ENCODE data around the gene PRKAB1. TPM values are rescaled to one million over a fixed set of nuclear protein-coding genes. Genes with fewer than 3 reads are reported as not detected.

PRKAB1 gene
- total RNA-seq, 1 donor from 2014 or later, result 28.5 TPM

GRCh38 chr12:119661882-119662281, 6.1 kb upstream of the PRKAB1 start:
- Mint-ChIP-seq H3K9me3 (ENCODE audit: unreplicated experiment) (no peaks in the 10 kb centered on the region), H3K4me1 (ENCODE audit: unreplicated experiment) (peaks cover 18% of the 10 kb centered on the region), H3K4me3 (ENCODE audit: unreplicated experiment) (no peak overlapping the region), H3K27me3 (ENCODE audit: unreplicated experiment) (no peaks in the 10 kb centered on the region), H3K27ac (ENCODE audit: unreplicated experiment) (no peak overlapping the region), H3K36me3 (ENCODE audit: low read depth, unreplicated experiment) (no peaks in the 10 kb centered on the region)
- no peak for TF ChIP-seq CTCF (IDR thresholded peaks at IDR 0.05; ENCODE audit: unreplicated experiment)
- DNase-seq (ENCODE audit: low spot score), result no peak

- Mint-ChIP-seq H3K27ac (ENCODE audit: unreplicated experiment) (no peak overlapping the region), H3K9me3 (ENCODE audit: unreplicated experiment) (no peaks in the 10 kb centered on the region)
- no peak for TF ChIP-seq CTCF (IDR thresholded peaks at IDR 0.05; ENCODE audit: unreplicated experiment)
Observed at GRCh38 chr12:119664642-119665041, 3.3 kb upstream of the PRKAB1 start.

GRCh38 chr12:119665164-119665929, 2.6 kb upstream of the PRKAB1 start:
- Mint-ChIP-seq H3K4me1 (ENCODE audit: unreplicated experiment) (peaks cover 31% of the 10 kb centered on the region), H3K9me3 (ENCODE audit: unreplicated experiment) (no peaks in the 10 kb centered on the region), H3K27me3 (ENCODE audit: unreplicated experiment) (peaks cover 2% of the 10 kb centered on the region), H3K27ac (ENCODE audit: unreplicated experiment) (no peak overlapping the region), H3K4me3 (ENCODE audit: unreplicated experiment) (no peak overlapping the region), H3K36me3 (ENCODE audit: low read depth, unreplicated experiment) (peaks cover 2% of the 10 kb centered on the region)
- no peak for DNase-seq (ENCODE audit: low spot score)
- no peak for TF ChIP-seq CTCF (IDR thresholded peaks at IDR 0.05; ENCODE audit: unreplicated experiment)

More at GRCh38 chr12:119664642-119665041, 3.3 kb upstream of the PRKAB1 start:
- peaks cover 2% of the 10 kb centered on the region for H3K27me3 Mint-ChIP-seq (ENCODE audit: unreplicated experiment)
- DNase-seq (ENCODE audit: low spot score), result no peak
- no peak overlapping the region for H3K4me3 Mint-ChIP-seq (ENCODE audit: unreplicated experiment)
- peaks cover 26% of the 10 kb centered on the region for H3K4me1 Mint-ChIP-seq (ENCODE audit: unreplicated experiment)
- no peaks in the 10 kb centered on the region for H3K36me3 Mint-ChIP-seq (ENCODE audit: low read depth, unreplicated experiment)

GRCh38 chr12:119666226-119666795, 1.6 kb upstream of the PRKAB1 start:
- H3K4me3 Mint-ChIP-seq (ENCODE audit: unreplicated experiment), result no peak overlapping the region
- peaks cover 4% of the 10 kb centered on the region for H3K36me3 Mint-ChIP-seq (ENCODE audit: low read depth, unreplicated experiment)
- no peak for TF ChIP-seq CTCF (IDR thresholded peaks at IDR 0.05; ENCODE audit: unreplicated experiment)
- H3K4me1 Mint-ChIP-seq (ENCODE audit: unreplicated experiment), result peaks cover 39% of the 10 kb centered on the region
- H3K27ac Mint-ChIP-seq (ENCODE audit: unreplicated experiment), result no peak overlapping the region
- H3K9me3 Mint-ChIP-seq (ENCODE audit: unreplicated experiment), result no peaks in the 10 kb centered on the region
- H3K27me3 Mint-ChIP-seq (ENCODE audit: unreplicated experiment), result peaks cover 2% of the 10 kb centered on the region
- DNase-seq (ENCODE audit: low spot score), result no peak

All from endothelial cell (in vitro differentiated cells).